Smooth muscle cell (in vitro differentiated cells): ENCODE results near the gene CRYM. TPM values are rescaled to one million over a fixed set of nuclear protein-coding genes. Genes with fewer than 3 reads are reported as not detected.

Experiments
- DNase-seq: peaks from one replicate; lab custom pipeline; 2025; ENCODE audit not compliant: unreplicated experiment; lab: John Stamatoyannopoulos, UW
- H2AFZ ChIP-seq: fragments of 200-600 bp; sonication (generic); 2 replicates; pipeline ENCODE4 v1.6.0; 2016; ENCODE audit warnings: antibody characterized with exemption, low read depth, mild to moderate bottlenecking
- H3F3A ChIP-seq: fragments of 200-600 bp; sonication (generic); 2 replicates; pipeline ENCODE4 v1.6.0; 2017; ENCODE audit warnings: antibody characterized with exemption, low read depth
- H3K27ac ChIP-seq: fragments of 200-600 bp; sonication (generic); 2 replicates; pipeline ENCODE4 v1.5.1; 2016; ENCODE audit warnings: low read depth, mild to moderate bottlenecking
- H3K27me3 ChIP-seq: fragments of 200-600 bp; sonication (generic); 2 replicates; pipeline ENCODE4 v1.6.1; 2016; ENCODE audit warnings: low read depth, mild to moderate bottlenecking
- H3K36me3 ChIP-seq: fragments of 200-600 bp; sonication (generic); 2 replicates; pipeline ENCODE4 v1.5.1; 2016; ENCODE audit warnings: low read depth
- H3K4me1 ChIP-seq: fragments of 200-600 bp; sonication (generic); 2 replicates; pipeline ENCODE4 v1.5.1; 2016; ENCODE audit warnings: low read depth
- H3K4me2 ChIP-seq: fragments of 200-600 bp; sonication (generic); 2 replicates; pipeline ENCODE4 v1.6.0; 2016; ENCODE audit warnings: mild to moderate bottlenecking
- H3K4me3 ChIP-seq: fragments of 200-600 bp; sonication (generic); 2 replicates; pipeline ENCODE4 v1.5.1; 2016; ENCODE audit warnings: mild to moderate bottlenecking
- H3K79me2 ChIP-seq: fragments of 200-600 bp; sonication (generic); 2 replicates; pipeline ENCODE4 v1.6.0; 2016; ENCODE audit warnings: low read depth, mild to moderate bottlenecking
- H3K9ac ChIP-seq: fragments of 200-600 bp; sonication (generic); 2 replicates; pipeline ENCODE4 v1.6.0; 2016; ENCODE audit warnings: low read depth
- H3K9me3 ChIP-seq: fragments of 200-600 bp; sonication (generic); replicated peaks from 2 replicates; pipeline ENCODE4 v1.5.1; 2016; ENCODE audit warnings: low read depth
- H4K20me1 ChIP-seq: fragments of 200-600 bp; sonication (generic); 2 replicates; pipeline ENCODE4 v1.6.0; 2016; ENCODE audit warnings: low read depth
- CTCF ChIP-seq: fragments of 200-600 bp; sonication (generic); IDR thresholded peaks from 2 replicates; pipeline ENCODE4 v1.5.1; 2017; ENCODE audit warnings: borderline replicate concordance, mild to moderate bottlenecking, antibody characterized with exemption; ENCODE audit not compliant: insufficient read depth, poor library complexity, severe bottlenecking
- WGBS: methylation state at CpG from one replicate; pipeline ENCODE4 v1.1.7; 2016; ENCODE audit warnings: low lambda C conversion rate; 5-methylcytosine and 5-hydroxymethylcytosine counted together
- polyA plus RNA-seq: library from polyadenylated mRNA; unstranded; fragments of >200 nt; fragmentation: Nextera tagmentation; extraction: Ambion mirVana; gene quantifications from 2 replicates; pipeline ENCODE4 v1.2.1, GENCODE V29; 2016
- total RNA-seq: library from RNA; depleted of rRNA; stranded (reverse); fragments of >200 nt; gene quantifications from 2 replicates; pipeline ENCODE4 v1.2.3, GENCODE V29; 2014

CRYM gene
- total and polyA plus RNA-seq, 2 experiments from 2014 or later = not detected

GRCh38 chr16:21263640-21264570 is 14.2 kb downstream of the CRYM start:
- H3K4me3 ChIP-seq = no peak overlapping the region
- H3K4me2 ChIP-seq = no peak overlapping the region
- H4K20me1 ChIP-seq = no peaks in the 10 kb centered on the region
- no peaks in the 10 kb centered on the region for H3K4me1 ChIP-seq
- no peaks in the 10 kb centered on the region for H3K36me3 ChIP-seq
- H3F3A ChIP-seq = no peaks in the 10 kb centered on the region
- no peak for TF ChIP-seq CTCF
- H2AFZ ChIP-seq = peak overlapping the region; percentile 18
- no peak overlapping the region for H3K27ac ChIP-seq
- DNase-seq = no peak
- H3K9me3 ChIP-seq = no peaks in the 10 kb centered on the region
- no peaks in the 10 kb centered on the region for H3K27me3 ChIP-seq
- no peaks in the 10 kb centered on the region for H3K79me2 ChIP-seq
- WGBS = 64% methylated on average over 14 of the region's 14 CpGs
- no peak overlapping the region for H3K9ac ChIP-seq

- no peaks in the 10 kb centered on the region for H3K79me2 ChIP-seq
- 88% methylated on average over 12 of the region's 12 CpGs for WGBS
- H2AFZ ChIP-seq = no peak overlapping the region
- no peak overlapping the region for H3K27ac ChIP-seq
- H3K9ac ChIP-seq = no peak overlapping the region
- no peak overlapping the region for H3K4me2 ChIP-seq
- no peak overlapping the region for H3K4me3 ChIP-seq
- no peaks in the 10 kb centered on the region for H3K9me3 ChIP-seq
- no peaks in the 10 kb centered on the region for H3K4me1 ChIP-seq
- no peaks in the 10 kb centered on the region for H3K36me3 ChIP-seq
- H3F3A ChIP-seq = no peaks in the 10 kb centered on the region
- no peak for DNase-seq
- no peaks in the 10 kb centered on the region for H3K27me3 ChIP-seq
- no peaks in the 10 kb centered on the region for H4K20me1 ChIP-seq
- no peak for TF ChIP-seq CTCF
Measured at GRCh38 chr16:21262779-21263639, 15.1 kb downstream of the CRYM start.

GRCh38 chr16:21260870-21261791 is 17.0 kb downstream of the CRYM start:
- no peak overlapping the region for H3K4me3 ChIP-seq
- H4K20me1 ChIP-seq = no peaks in the 10 kb centered on the region
- DNase-seq = no peak
- H3K27me3 ChIP-seq = no peaks in the 10 kb centered on the region
- no peak for TF ChIP-seq CTCF
- H3F3A ChIP-seq = no peaks in the 10 kb centered on the region
- no peak overlapping the region for H3K27ac ChIP-seq
- no peak overlapping the region for H3K4me2 ChIP-seq
- H3K36me3 ChIP-seq = no peaks in the 10 kb centered on the region
- H3K9me3 ChIP-seq = no peaks in the 10 kb centered on the region
- no peak overlapping the region for H2AFZ ChIP-seq
- WGBS = 85% methylated on average over 9 of the region's 9 CpGs
- H3K4me1 ChIP-seq = no peaks in the 10 kb centered on the region
- no peaks in the 10 kb centered on the region for H3K79me2 ChIP-seq
- H3K9ac ChIP-seq = no peak overlapping the region
